NCI-H526 treated with DMSO at 0.1 percent for 48 hours (cell line): ENCODE data around the gene SIN3B.

ENCODE experiments used
- DNase-seq: peaks from one replicate; lab custom pipeline; 2025; lab: John Stamatoyannopoulos, UW

SIN3B gene

DNA sequence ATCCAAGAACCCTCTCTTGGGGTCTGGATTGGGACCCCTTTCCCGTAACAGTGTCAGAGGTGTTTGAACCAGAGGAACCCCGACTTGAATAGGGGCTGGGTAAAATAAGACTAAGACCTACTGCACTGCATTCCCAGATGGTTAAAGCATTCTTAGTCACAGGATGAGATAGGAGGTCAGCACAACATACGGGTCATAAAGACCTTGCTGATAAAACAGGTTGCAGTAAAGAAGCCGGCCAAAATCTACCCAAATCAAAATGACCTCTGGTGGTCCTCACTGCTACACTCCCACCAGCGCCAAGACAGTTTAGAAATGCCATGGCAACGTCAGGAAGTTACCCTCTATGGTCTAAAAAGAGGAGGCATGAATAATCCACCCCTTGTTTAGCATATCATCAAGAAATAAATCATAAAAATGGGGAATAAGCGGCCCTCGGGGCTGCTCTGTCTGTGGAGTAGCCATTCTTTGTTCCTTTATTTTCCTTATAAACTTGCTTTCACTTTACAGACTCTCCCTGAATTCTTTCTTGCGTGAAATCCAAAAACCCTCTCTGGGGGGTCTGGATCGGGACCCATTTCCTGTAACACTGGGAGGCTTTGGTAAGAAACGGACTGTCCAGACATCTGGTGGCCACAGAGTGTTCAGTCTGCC, 4.4 kb upstream of the SIN3B start:
- no peak for DNase-seq

DNA sequence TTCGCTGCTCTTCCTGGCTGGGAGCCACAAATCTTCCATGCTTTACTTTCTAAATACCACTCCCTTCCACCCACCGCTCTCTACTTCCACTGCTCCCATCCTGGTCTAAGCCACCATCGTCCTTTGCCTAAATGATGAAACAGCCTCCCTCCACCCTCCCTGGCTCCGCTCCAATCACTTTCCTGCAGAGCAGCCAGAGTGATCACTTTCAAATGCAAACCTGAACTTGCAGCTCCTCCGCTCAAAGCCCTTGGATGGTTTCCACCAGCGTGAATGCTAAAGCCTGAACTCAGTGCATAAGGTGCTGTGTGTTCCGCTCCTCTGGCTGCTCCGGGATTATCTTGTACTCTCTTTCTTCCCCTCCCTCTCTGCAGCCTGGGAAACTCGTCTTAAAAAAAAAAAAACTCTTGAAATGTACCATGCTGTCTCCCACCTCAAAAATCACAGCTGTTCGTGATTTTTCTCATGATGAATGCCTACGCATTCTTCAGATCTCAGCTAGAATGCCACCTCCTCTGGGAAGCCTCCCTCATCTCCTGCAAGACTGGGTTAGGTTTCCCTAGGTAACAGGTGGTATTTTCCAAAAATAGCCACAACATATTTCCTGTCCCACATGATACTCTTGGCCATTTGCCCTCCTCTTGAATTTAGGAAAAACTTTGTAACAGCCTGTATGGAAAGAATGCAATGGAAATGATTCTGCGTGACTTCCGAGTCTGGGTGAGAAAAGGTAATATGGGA, 3.7 kb upstream of the SIN3B start:
- no peak for DNase-seq

DNA sequence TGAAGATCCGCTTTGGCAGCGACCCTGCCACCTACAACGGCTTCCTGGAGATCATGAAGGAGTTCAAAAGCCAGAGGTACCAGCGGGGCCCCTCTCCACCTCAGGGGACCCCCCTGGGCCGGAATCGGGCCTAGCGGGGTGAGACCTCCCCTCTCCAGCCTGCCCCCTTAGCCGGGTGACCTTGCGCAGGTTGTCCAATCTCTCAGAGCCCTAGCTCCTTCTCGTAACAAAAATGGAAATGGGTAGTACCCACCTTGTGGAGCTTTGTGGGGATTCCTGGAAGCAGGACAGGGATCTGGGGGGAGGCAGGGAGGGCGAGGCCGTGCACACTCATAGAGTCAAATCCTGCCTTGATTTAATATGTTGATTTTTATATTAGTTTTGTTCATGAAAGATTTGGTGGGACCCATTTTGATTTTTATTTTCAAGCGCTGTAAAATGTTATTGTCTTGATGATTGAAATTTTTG, 658 bp downstream of the SIN3B start:
- DNase-seq: no peak

DNA sequence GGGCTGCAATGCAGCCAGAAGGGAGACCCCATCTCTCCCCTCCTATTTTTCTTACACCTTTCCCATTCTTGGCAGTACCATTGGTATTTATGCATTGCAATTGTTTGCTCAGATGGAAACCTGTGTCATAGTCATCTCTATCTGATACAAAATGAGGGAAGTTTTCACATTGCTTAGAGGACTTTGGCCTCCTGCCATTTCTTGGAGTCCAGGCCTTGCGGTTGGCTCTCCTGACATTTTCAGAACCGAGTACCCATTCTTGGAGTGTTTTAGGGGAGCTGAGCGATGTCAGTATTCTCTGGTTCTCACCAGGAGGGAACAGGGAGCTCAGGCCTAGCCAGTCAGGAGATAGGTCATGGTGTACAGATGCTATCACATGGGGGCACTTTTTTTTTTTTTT, 1.5 kb downstream of the SIN3B start:
- DNase-seq: no peak

DNA sequence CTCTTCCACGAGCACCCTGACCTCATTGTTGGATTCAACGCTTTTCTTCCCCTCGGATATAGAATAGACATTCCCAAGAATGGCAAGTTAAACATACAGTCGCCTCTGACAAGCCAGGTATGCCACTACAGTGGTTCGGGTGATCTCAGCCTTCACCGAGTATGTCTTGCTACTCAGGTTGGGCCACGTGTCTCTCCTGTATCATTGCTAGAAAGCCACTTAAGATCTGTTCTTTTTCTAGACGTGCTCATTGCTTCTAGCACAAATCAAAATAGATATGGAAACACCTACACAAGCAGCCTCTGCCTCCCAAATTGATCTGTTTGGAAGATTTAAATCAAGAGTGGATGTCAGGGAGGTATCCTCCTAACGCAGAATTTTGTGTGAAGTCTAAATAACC, 2.3 kb downstream of the SIN3B start:
- DNase-seq: no peak

DNA sequence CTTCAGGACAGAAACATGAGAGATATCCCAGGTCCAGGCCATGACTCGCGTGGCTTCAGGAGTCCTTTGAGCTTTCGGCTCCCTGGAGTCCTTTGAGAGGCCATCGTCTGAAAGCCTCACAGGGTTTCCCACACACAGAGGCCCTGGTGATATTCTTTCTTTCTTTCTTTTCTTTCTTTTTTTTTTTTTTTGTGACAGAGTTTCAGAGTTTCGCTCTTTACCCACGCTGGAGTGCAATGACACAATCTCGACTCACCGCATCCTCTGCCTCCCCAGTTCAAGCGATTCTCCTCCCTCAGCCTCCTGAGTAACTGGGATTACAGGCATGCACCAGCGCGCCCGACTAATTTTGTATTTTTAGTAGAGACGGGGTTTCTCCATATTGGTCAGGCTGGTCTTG, 5.5 kb downstream of the SIN3B start:
- DNase-seq: no peak

DNA sequence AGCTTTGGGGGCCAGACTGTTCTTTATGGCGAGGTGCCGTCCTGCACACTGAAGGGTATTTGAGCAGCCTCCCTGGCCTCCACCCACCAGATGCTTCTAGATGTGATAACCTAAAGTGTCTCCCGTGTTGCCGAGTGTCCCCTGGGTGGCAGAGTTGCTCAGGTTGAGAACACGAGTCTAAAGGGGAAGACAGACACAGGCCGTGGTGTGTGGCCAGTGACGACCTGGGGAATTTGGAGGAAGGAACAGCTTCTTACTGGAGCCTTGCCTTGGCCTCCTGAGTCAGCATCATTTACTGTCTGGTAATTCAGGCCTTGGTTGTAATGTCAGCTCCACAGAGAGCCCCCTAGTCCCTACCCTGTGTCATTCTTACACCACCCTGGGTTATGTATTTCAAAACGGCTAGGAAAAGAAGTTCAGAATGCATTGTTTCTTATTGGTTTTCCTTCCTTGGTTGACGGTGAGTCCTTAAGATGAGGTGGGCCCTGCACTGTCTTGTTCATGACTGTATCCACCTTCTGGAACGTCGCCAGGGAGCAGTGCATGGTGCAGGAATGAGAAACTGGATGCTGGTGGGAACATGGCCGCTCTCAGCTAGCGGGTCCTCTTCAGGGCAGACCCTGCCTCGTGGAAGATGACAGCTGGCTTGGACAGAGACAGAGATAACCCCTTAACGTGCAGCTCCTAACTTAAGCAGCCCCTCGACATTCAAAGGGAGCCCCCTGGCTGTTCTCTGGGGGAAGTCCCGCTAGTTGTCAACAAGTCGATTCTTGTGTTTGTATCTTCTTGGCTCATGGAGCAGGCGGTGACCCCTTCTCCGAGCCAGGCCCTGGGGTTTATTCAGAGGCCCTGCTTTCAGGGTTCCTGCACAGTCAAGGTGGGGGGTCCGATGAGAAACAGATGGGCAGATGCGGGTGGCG, 7.2 kb downstream of the SIN3B start:
- no peak for DNase-seq

DNA sequence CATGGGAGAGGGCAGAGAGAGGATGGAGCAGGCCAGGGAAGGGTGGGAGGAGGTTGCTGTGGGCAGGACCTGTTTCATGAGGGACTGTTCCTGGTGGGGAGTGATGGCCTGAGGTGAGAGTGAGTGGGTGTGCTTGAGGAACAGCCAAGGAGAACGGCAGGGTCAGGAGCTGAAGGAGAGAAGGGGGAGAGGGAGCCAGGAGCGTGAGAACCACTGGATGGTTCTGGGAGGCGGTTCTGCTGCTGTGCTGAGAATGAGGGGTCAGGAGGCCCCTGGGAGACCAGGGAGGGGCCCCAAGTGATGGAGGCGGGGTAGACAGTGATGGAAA, 7.8 kb downstream of the SIN3B start:
- no peak for DNase-seq

DNA sequence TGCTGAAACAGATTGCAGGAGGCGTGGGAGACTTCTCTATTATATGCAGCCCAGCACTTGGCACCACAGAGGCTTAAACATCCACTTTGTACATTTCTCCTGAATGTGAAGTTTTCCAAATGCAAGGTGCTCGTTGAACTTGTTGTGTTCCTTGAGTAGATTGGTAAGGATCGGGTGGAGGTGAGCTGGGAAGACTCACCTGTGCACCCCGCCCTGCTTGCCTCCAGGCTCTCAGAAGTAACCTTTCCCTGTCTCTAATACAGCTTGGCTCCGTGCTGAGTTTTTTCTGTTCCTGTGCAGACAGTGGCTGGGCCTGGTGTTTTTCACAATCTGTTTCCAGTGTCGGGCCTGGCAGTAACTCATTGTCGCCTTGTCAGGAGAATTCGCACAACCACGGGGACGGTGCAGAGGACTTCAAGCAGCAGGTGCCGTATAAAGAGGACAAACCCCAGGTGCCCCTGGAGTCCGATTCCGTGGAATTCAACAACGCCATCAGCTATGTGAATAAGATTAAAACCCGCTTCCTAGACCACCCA, 12.3 kb downstream of the SIN3B start:
- DNase-seq: no peak

DNA sequence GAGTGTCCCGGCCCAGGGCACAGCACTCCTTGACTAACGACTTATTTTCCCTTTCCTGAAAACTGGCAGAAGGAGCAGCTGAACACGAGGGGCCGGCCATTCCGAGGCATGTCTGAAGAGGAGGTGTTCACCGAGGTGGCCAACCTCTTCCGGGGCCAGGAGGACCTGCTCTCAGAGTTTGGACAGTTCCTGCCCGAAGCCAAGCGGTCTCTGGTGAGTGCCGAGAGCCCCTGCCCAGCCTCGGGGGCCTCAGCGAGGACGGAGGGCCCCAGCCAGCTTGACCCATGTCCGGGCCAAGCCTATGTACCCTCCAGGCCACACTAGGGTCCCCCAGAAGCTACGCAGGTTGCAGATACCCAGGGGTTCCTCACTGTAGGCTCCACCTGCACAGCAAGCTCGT, 17.7 kb downstream of the SIN3B start:
- DNase-seq: no peak

DNA sequence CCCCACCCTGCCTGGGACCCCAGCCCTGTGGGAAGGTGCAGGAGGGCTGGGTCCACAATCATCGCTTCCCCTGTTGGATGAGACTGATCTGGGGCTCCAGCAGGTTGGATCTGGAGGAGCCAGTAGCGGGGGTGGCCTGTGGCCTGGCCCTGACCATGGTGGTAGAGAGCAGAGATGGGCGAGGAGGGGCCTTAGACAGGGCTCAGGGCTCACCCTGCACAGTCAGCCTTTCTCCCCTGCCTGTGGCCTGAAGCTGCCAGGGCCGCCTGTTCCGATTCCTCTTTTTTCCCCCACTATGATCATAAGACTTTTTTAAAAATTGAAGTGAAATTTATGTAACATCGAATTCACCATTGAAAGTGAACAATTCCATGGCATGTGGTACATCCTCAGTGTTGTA, 18.2 kb downstream of the SIN3B start:
- DNase-seq: no peak

DNA sequence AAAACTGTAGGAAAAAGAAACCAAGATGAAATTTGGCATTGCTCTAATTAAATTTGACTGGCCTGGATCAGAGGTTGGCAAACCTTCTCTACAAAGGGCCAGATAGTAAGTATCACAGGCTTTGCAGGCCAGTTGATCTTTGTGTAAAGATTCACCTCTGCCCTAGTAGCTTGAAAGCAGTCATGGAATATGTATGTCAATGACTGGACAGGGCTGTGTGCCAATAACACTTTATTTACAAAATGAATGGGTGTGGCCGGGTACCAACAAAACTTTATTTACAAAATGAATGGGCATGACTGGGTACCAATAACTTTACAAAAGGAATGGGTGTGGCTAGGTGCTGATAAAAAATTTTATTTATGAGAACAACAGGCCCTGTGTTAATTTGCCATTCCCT, 20.0 kb downstream of the SIN3B start:
- DNase-seq: no peak

DNA sequence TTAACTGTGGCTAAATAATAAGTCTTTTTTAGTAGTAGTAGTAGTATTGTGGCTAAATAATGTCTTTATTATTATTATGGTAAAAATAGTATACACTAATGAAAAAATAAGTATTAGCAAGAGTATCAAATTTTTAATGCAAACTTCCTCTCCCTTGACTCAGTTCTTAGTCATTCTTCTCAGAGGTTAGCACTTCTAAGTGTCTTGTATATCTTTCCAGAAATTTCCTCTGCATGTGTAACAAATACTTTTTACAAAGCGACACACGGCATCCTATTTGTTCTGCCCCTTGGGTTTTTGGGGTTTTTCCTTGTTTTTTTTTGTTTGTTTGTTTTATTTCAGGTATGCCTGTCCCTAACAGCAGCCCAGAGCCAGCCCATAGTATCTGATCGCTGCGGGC, 20.9 kb downstream of the SIN3B start:
- no peak for DNase-seq

DNA sequence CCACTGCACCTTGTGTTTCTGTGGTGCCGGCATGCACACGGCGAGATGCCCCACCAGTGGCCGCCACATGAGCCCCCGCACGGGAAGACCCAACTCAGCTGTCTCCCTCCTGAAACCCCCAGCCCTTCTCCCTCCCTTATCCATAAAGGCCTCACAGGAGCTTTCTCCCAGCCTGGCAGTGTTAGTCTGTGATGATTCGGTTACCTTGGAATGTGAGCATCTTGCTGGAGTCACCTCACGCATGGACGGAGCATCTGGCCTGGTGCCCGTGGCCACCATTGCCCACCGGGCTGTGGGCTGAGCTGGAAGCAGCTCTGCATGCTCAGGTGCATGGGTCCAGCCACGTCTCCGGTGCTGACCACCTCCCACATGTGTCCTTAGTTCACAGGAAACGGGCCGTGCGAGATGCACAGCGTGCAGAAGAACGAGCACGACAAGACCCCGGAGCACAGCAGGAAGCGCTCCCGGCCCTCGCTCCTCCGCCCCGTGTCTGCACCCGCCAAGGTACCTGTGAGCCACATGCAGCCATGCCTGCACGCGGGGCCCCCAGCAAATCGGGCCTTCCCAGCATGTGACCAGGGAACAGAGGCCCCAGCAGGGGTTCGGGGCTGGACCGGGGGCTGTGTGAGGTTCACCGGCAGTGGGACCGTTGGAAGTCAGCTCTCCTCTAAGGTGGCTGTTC, 22.0 kb downstream of the SIN3B start:
- no peak for DNase-seq

DNA sequence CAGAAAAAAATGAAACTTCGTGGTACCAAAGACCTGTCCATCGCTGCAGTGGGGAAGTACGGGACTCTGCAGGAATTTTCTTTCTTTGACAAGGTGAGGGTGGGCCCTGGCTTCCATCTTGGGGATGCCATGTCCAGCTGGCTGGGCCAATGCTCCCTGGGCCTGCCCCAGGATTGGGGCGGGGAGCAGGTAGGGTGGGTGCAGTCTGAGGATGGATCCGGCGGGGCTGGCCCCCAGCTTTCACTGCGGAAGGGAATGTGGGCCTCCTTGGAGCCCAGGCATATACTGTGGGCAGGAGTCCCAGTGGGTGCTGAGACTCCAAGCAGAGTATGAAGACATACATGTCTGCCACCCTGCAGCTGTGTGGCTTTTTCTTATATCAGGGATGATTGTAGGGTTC, 23.9 kb downstream of the SIN3B start:
- no peak for DNase-seq

DNA sequence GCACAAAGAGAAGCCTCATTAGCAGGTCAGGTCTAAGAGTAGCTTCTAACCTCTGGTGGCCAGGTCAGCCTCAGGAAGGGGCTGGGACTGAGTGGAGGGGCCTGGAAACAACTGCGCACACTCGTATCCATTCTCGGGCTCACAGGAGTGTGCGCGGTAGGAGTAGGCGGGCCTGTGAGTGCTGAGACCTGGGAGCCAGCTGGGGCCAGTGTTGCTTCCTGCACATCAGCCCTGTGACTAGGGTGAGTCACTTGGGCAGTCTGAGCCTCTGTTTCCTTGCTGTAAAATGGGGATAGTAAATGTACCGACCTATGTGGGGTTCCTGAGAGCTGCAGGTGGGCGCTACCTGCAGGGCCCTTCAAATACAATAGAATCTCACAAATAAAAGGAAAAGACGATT, 26.9 kb downstream of the SIN3B start:
- no peak for DNase-seq

DNA sequence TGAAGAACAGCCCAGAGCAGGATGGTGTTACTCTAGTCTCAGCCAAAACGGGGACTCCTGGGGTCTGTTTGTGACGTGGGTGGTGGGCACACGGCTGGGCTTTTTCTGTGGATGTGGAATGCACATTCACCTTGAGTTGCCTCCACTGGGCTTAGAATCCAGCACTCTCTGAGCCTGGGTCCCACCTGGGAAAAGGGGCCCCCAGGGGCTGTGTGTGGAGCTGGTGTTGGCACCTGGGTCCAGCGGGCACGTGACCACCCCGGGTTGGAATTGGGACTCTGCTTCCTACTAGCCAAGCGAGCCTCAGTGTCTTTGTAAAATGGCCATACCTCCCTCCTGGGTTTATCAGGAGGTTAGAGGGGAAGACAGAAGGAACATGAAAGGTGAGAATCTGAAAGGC, 30.4 kb downstream of the SIN3B start:
- DNase-seq: no peak

DNA sequence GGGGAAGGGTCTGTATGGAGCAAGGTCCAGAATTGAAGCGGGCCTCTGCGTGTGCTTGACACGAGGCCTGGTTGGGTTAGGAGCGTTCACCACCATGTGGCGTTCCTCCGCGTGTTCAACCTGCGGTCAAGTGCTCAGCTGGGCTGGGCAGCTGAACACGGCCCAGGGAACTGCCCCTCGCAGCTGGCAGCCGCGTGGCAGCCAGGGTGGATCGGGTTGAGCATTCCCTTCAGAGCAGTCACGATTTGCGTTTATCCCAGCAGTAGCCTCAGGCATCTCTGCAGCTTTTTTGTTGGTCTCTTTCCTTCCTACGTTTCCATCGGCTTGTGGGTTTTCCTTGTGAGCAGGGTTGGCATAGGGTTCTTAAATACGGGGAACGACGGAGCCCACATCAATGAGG, 30.9 kb downstream of the SIN3B start:
- DNase-seq: no peak

DNA sequence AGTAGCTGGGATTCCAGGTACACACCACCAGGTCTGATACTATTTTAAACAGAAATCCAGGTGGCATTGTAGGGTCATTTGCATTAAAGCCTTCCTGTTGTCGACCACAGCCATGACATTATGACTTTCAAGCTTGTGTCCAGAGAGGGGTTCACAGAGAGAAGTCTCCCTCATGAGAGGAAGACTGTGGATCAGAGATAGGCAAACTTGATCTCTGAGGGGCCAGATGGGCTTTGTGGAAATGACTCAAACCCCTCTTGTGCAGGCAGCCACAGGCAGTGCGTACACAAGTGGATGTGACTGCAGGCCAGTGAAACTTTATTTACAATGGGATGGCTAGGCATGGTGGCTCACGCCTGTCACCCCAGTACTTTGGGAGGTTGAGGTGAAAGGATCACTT, 31.8 kb downstream of the SIN3B start:
- DNase-seq: no peak

DNA sequence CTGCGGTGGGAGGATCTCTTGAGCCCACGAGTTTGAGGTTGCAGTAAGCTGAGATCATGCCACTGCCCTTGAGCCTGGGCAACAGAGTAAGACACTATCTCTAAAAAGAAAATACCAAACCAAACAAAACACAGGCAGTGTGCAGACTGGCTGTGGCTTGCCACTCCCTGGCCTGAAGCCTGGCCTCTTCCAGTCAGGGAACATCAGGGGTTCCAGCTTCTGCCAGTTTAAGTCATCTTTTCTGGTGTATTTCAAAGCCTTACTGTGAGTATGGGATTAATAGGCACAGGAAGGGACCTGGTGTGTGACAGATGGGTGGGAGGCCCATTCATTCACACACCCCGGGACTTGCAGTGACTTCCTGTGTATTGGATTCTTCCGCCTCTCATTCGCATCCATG, 32.6 kb downstream of the SIN3B start:
- no peak for DNase-seq

DNA sequence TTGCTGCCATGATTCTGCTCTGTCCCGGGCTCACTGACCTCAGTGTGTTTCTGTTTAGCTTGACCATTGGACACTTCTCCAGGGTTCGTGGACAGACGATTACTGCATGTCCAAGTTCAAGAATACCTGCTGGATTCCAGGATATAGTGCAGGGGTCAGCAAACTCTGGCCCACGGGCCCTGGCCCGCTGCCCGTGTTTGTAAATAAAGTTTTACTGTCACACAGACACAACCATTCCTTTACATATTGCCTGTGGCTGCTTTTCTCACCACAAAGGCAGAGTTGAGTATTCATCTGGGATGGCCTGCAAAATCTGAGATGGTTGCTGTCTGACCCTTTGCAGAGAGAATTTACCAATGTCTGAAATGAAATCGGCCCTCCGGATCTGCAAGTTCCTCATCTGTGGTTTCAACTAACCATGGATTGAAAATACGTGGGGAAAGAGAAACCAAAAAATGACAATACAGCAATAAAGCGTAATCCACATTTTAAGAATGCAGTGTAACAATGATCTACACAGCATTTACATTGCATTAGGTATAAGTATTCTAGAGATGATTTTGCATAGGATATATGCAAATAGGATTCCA, 33.7 kb downstream of the SIN3B start:
- DNase-seq: no peak

DNA sequence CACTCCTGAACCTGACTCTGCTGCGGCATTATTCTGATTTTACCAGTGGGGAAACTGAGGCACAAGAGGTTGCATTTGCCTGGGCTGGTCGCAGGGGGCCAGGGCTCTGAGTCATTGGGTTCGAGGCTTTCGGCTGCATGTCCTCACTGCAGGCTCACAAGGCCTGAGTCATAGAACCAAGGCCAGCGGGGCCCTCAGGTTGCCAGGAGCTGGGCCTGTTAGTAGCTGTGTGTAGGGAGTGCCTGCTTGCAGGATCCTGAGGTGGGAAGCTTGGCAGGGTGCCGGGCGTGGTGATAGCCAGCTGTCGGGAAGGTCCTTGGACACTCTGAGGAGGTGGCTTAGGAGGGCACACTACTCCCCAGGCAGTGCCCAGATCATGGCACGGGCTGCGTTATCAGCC, 38.0 kb downstream of the SIN3B start:
- no peak for DNase-seq
